ENCODE measurements around the gene CADPS2. TPM values are rescaled to one million over a fixed set of nuclear protein-coding genes. Genes with fewer than 3 reads are reported as not detected.
"Not testable (repeated sequence)": the region's sequence is repeated elsewhere in the genome, so short reads cannot be mapped to it uniquely, and the experiment has no call there.

CADPS2 gene
- polyA plus RNA-seq, 2 donors = 1.6 to 3.3 TPM

GRCh38 chr7:122689346-122690109 is 196.7 kb downstream of the CADPS2 start:
- Histone ChIP-seq H3K27me3 (ENCODE audit: control insufficient read depth in 1 of 2, insufficient read depth in 2 of 2, low read length in 2 of 2) (no peaks in the 10 kb centered on the region), H3K4me3 (ENCODE audit: low read depth in 1 of 2, low read length in 2 of 2) (no peak overlapping the region), H3K4me1 (ENCODE audit: control insufficient read depth in 2 of 2, insufficient read depth in 2 of 2, low read length in 1 of 2) (no peaks in the 10 kb centered on the region), H3K36me3 (ENCODE audit: control insufficient read depth in 2 of 2, insufficient read depth in 2 of 2, low read length in 1 of 2) (no peaks in the 10 kb centered on the region), H3K9me3 (ENCODE audit: control insufficient read depth in 2 of 2, insufficient read depth in 1 of 2, low read depth in 1 of 2, low read length in 1 of 2) (peaks cover 0 to 2% of the 10 kb centered on the region in 2 donors), H3K27ac (ENCODE audit: low read depth in 2 of 2, low read length in 1 of 2) (no peak overlapping the region)
- WGBS, 2 donors = 90 to 91% methylated on average over 13 of the region's 13 CpGs

- no peak overlapping the region for H3K4me3 ChIP-seq (ENCODE audit: low read depth in 1 of 2, low read length in 2 of 2)
- H3K9me3 ChIP-seq (ENCODE audit: control insufficient read depth in 2 of 2, insufficient read depth in 1 of 2, low read depth in 1 of 2, low read length in 1 of 2) = peaks cover 0 to 2% of the 10 kb centered on the region in 2 donors
- H3K27me3 ChIP-seq (ENCODE audit: control insufficient read depth in 1 of 2, insufficient read depth in 2 of 2, low read length in 2 of 2) = no peaks in the 10 kb centered on the region
- H3K4me1 ChIP-seq (ENCODE audit: control insufficient read depth in 2 of 2, insufficient read depth in 2 of 2, low read length in 1 of 2) = no peaks in the 10 kb centered on the region
- H3K27ac ChIP-seq (ENCODE audit: low read depth in 2 of 2, low read length in 1 of 2) = no peak overlapping the region
- H3K36me3 ChIP-seq (ENCODE audit: control insufficient read depth in 2 of 2, insufficient read depth in 2 of 2, low read length in 1 of 2) = no peaks in the 10 kb centered on the region
- WGBS, 2 donors = 69 to 80% methylated on average over 6 of the region's 6 CpGs
These were observed 197.8 kb downstream of the CADPS2 start for GRCh38 chr7:122688400-122688998.

GRCh38 chr7:122686360-122686878 is 199.8 kb downstream of the CADPS2 start:
- H3K27me3 ChIP-seq (ENCODE audit: control insufficient read depth in 1 of 2, insufficient read depth in 2 of 2, low read length in 2 of 2) = no peaks in the 10 kb centered on the region
- peaks cover 0 to 2% of the 10 kb centered on the region in 2 donors for H3K9me3 ChIP-seq (ENCODE audit: control insufficient read depth in 2 of 2, insufficient read depth in 1 of 2, low read depth in 1 of 2, low read length in 1 of 2)
- H3K4me3 ChIP-seq (ENCODE audit: low read depth in 1 of 2, low read length in 2 of 2) = no peak overlapping the region
- 76 to 82% methylated on average over 10 of the region's 10 CpGs for WGBS, 2 donors
- H3K36me3 ChIP-seq (ENCODE audit: control insufficient read depth in 2 of 2, insufficient read depth in 2 of 2, low read length in 1 of 2) = no peaks in the 10 kb centered on the region
- H3K27ac ChIP-seq (ENCODE audit: low read depth in 2 of 2, low read length in 1 of 2) = no peak overlapping the region
- H3K4me1 ChIP-seq (ENCODE audit: control insufficient read depth in 2 of 2, insufficient read depth in 2 of 2, low read length in 1 of 2) = no peaks in the 10 kb centered on the region

- Histone ChIP-seq H3K4me1 (ENCODE audit: control insufficient read depth in 2 of 2, insufficient read depth in 2 of 2, low read length in 1 of 2) (no peaks in the 10 kb centered on the region), H3K27me3 (ENCODE audit: control insufficient read depth in 1 of 2, insufficient read depth in 2 of 2, low read length in 2 of 2) (no peaks in the 10 kb centered on the region), H3K4me3 (ENCODE audit: low read depth in 1 of 2, low read length in 2 of 2) (no peak overlapping the region), H3K27ac (ENCODE audit: low read depth in 2 of 2, low read length in 1 of 2) (no peak overlapping the region), H3K9me3 (ENCODE audit: control insufficient read depth in 2 of 2, insufficient read depth in 1 of 2, low read depth in 1 of 2, low read length in 1 of 2) (no peaks in the 10 kb centered on the region), H3K36me3 (ENCODE audit: control insufficient read depth in 2 of 2, insufficient read depth in 2 of 2, low read length in 1 of 2) (no peaks in the 10 kb centered on the region)
- 55 to 76% methylated on average over 2 of the region's 2 CpGs for WGBS, 2 donors
These were observed 201.8 kb downstream of the CADPS2 start for GRCh38 chr7:122684504-122684903.

- H3K27me3 ChIP-seq (ENCODE audit: control insufficient read depth in 1 of 2, insufficient read depth in 2 of 2, low read length in 2 of 2) = no peaks in the 10 kb centered on the region
- no peaks in the 10 kb centered on the region for H3K9me3 ChIP-seq (ENCODE audit: control insufficient read depth in 2 of 2, insufficient read depth in 1 of 2, low read depth in 1 of 2, low read length in 1 of 2)
- H3K4me3 ChIP-seq (ENCODE audit: low read depth in 1 of 2, low read length in 2 of 2) = no peak overlapping the region
- no peak overlapping the region for H3K27ac ChIP-seq (ENCODE audit: low read depth in 2 of 2, low read length in 1 of 2)
- WGBS, 2 donors = 81 to 82% methylated on average over 8 of the region's 8 CpGs
- no peaks in the 10 kb centered on the region for H3K4me1 ChIP-seq (ENCODE audit: control insufficient read depth in 2 of 2, insufficient read depth in 2 of 2, low read length in 1 of 2)
- H3K36me3 ChIP-seq (ENCODE audit: control insufficient read depth in 2 of 2, insufficient read depth in 2 of 2, low read length in 1 of 2) = no peaks in the 10 kb centered on the region
These were observed 203.3 kb downstream of the CADPS2 start for GRCh38 chr7:122682815-122683550.

- WGBS, 2 donors = 97 to 98% methylated on average over 16 of the region's 16 CpGs
- H3K9me3 ChIP-seq (ENCODE audit: control insufficient read depth in 2 of 2, insufficient read depth in 1 of 2, low read depth in 1 of 2, low read length in 1 of 2); H3K36me3 ChIP-seq (ENCODE audit: control insufficient read depth in 2 of 2, insufficient read depth in 2 of 2, low read length in 1 of 2): not testable (repeated sequence)
These were observed 205.1 kb downstream of the CADPS2 start for GRCh38 chr7:122681186-122681585.

GRCh38 chr7:122679813-122680212 is 206.4 kb downstream of the CADPS2 start:
- no peak overlapping the region for H3K27ac ChIP-seq (ENCODE audit: low read depth in 2 of 2, low read length in 1 of 2)
- no peaks in the 10 kb centered on the region for H3K9me3 ChIP-seq (ENCODE audit: control insufficient read depth in 2 of 2, insufficient read depth in 1 of 2, low read depth in 1 of 2, low read length in 1 of 2)
- WGBS, 2 donors = 40 to 52% methylated on average over 1 of the region's 1 CpG
- H3K27me3 ChIP-seq (ENCODE audit: control insufficient read depth in 1 of 2, insufficient read depth in 2 of 2, low read length in 2 of 2) = no peaks in the 10 kb centered on the region
- no peaks in the 10 kb centered on the region for H3K36me3 ChIP-seq (ENCODE audit: control insufficient read depth in 2 of 2, insufficient read depth in 2 of 2, low read length in 1 of 2)
- H3K4me1 ChIP-seq (ENCODE audit: control insufficient read depth in 2 of 2, insufficient read depth in 2 of 2, low read length in 1 of 2) = no peaks in the 10 kb centered on the region
- no peak overlapping the region for H3K4me3 ChIP-seq (ENCODE audit: low read depth in 1 of 2, low read length in 2 of 2)

More at GRCh38 chr7:122681186-122681585, 205.1 kb downstream of the CADPS2 start:
- H3K4me3 ChIP-seq (ENCODE audit: low read depth in 1 of 2, low read length in 2 of 2); H3K27me3 ChIP-seq (ENCODE audit: control insufficient read depth in 1 of 2, insufficient read depth in 2 of 2, low read length in 2 of 2); H3K4me1 ChIP-seq (ENCODE audit: control insufficient read depth in 2 of 2, insufficient read depth in 2 of 2, low read length in 1 of 2); H3K27ac ChIP-seq (ENCODE audit: low read depth in 2 of 2, low read length in 1 of 2): not testable (repeated sequence)

GRCh38 chr7:122679269-122679709 is 207.0 kb downstream of the CADPS2 start:
- H3K9me3 ChIP-seq (ENCODE audit: control insufficient read depth in 2 of 2, insufficient read depth in 1 of 2, low read depth in 1 of 2, low read length in 1 of 2); H3K4me1 ChIP-seq (ENCODE audit: control insufficient read depth in 2 of 2, insufficient read depth in 2 of 2, low read length in 1 of 2); H3K27me3 ChIP-seq (ENCODE audit: control insufficient read depth in 1 of 2, insufficient read depth in 2 of 2, low read length in 2 of 2); H3K4me3 ChIP-seq (ENCODE audit: low read depth in 1 of 2, low read length in 2 of 2); H3K36me3 ChIP-seq (ENCODE audit: control insufficient read depth in 2 of 2, insufficient read depth in 2 of 2, low read length in 1 of 2); H3K27ac ChIP-seq (ENCODE audit: low read depth in 2 of 2, low read length in 1 of 2): not testable (repeated sequence)
- WGBS, 2 donors = 52 to 66% methylated on average over 9 of the region's 9 CpGs

GRCh38 chr7:122677149-122677548 is 209.1 kb downstream of the CADPS2 start:
- 55 to 61% methylated on average over 1 of the region's 1 CpG for WGBS, 2 donors
- no peak overlapping the region for H3K27ac ChIP-seq (ENCODE audit: low read depth in 2 of 2, low read length in 1 of 2)
- H3K36me3 ChIP-seq (ENCODE audit: control insufficient read depth in 2 of 2, insufficient read depth in 2 of 2, low read length in 1 of 2) = no peaks in the 10 kb centered on the region
- H3K9me3 ChIP-seq (ENCODE audit: control insufficient read depth in 2 of 2, insufficient read depth in 1 of 2, low read depth in 1 of 2, low read length in 1 of 2) = no peaks in the 10 kb centered on the region
- no peaks in the 10 kb centered on the region for H3K4me1 ChIP-seq (ENCODE audit: control insufficient read depth in 2 of 2, insufficient read depth in 2 of 2, low read length in 1 of 2)
- no peaks in the 10 kb centered on the region for H3K27me3 ChIP-seq (ENCODE audit: control insufficient read depth in 1 of 2, insufficient read depth in 2 of 2, low read length in 2 of 2)
- no peak overlapping the region for H3K4me3 ChIP-seq (ENCODE audit: low read depth in 1 of 2, low read length in 2 of 2)

Measured in esophagus (tissue), 2 donors.